Natural killer cell (primary cell): Measurements from ENCODE around the gene ADCK1. TPM values are rescaled to one million over a fixed set of nuclear protein-coding genes. Genes with fewer than 3 reads are reported as not detected.

Experiments
- ATAC-seq, 3 donors: fragments of 150-1000 bp in 2 of 3; fragments of 200-7000 bp in 1 of 3; cut with Tn5 transposase; 1 replicate in 1 of 3; 2 replicates in 2 of 3; pipeline ENCODE4 v1.10.0; 2021; ENCODE audit warnings: mild to moderate bottlenecking in 2 of 3, moderate library complexity in 2 of 3
- DNase-seq, 2 donors: peaks; one replicate each; pipeline versions ENCODE4 v3.0.0 to v3.0.0-alpha.2; 2013 to 2021; ENCODE audit warnings: mixed read lengths in 1 of 2
- H3K27ac ChIP-seq: one replicate; pipeline ENCODE4 v1.5.1; 2013; ENCODE audit warnings: mild to moderate bottlenecking, low read length
- H3K27me3 ChIP-seq: one replicate; pipeline ENCODE4 v1.6.1; 2013; ENCODE audit warnings: low read length; ENCODE audit not compliant: control insufficient read depth, insufficient read depth
- H3K36me3 ChIP-seq: one replicate; pipeline ENCODE4 v1.6.1; 2013; ENCODE audit warnings: low read length; ENCODE audit not compliant: control insufficient read depth, insufficient read depth
- H3K4me1 ChIP-seq: one replicate; pipeline ENCODE4 v1.6.1; 2013; ENCODE audit warnings: low read length; ENCODE audit not compliant: control insufficient read depth, insufficient read depth
- H3K4me3 ChIP-seq: one replicate; pipeline ENCODE4 v1.5.1; 2013; ENCODE audit warnings: low read length
- H3K9me3 ChIP-seq: one replicate; pipeline ENCODE4 v1.6.1; 2013; ENCODE audit warnings: low read length; ENCODE audit not compliant: control insufficient read depth, insufficient read depth
- H3K27ac Mint-ChIP-seq, 2 donors: one replicate each; pipeline ENCODE4 v1.8.0; 2022; ENCODE audit warnings: mild to moderate bottlenecking in 2 of 2, mixed read lengths in 2 of 2, moderate library complexity in 1 of 2
- H3K27me3 Mint-ChIP-seq, 2 donors: one replicate each; pipeline ENCODE4 v1.8.0; 2022; ENCODE audit warnings: low read depth in 2 of 2, mixed read lengths in 2 of 2
- H3K36me3 Mint-ChIP-seq: one replicate; pipeline ENCODE4 v1.8.0; 2022; ENCODE audit warnings: mixed read lengths
- H3K4me1 Mint-ChIP-seq, 2 donors: one replicate each; pipeline ENCODE4 v1.8.0; 2022; ENCODE audit warnings: mixed read lengths in 2 of 2
- H3K4me3 Mint-ChIP-seq: one replicate; pipeline ENCODE4 v1.8.0; 2022; ENCODE audit warnings: mild to moderate bottlenecking, moderate library complexity, mixed read lengths
- H3K9me3 Mint-ChIP-seq, 2 donors: one replicate each; pipeline ENCODE4 v1.8.0; 2022; ENCODE audit warnings: mixed read lengths in 2 of 2
- CTCF ChIP-seq: fragments of 200-600 bp; IDR thresholded peaks from one replicate; pipeline ENCODE4 v1.8.0; 2022; ENCODE audit warnings: antibody characterized with exemption
- WGBS: methylation state at CpG from one replicate; pipeline ENCODE4 v1.1.7; 2013; ENCODE audit warnings: missing lambda C conversion rate; ENCODE audit not compliant: insufficient coverage; 5-methylcytosine and 5-hydroxymethylcytosine counted together
- intact Hi-C: fragments of 100-400 bp; cut with micrococcal nuclease; formaldehyde crosslinking; loops from one replicate; pipeline ENCODE4 v1.14.2; 2022
- total RNA-seq, 4 donors: library from RNA; stranded (reverse); fragments of 120-200 nt in 1 of 4; gene quantifications; one replicate each; pipeline versions ENCODE4 v1.2.3 to v1.2.4, GENCODE V29; 2013 to 2022

The ADCK1 gene
- total RNA-seq, 3 donors from 2014 or later (not counting 1 experiment from before 2014, with no cell fraction given), result 8.0 to 9.2 (median 8.5) TPM

GRCh38 chr14:77918448-77918847, 118.5 kb downstream of the ADCK1 start:
- 76% methylated on average over 2 of the region's 2 CpGs for WGBS
- Mint-ChIP-seq H3K27ac (no peak overlapping the region), H3K4me3 (no peak overlapping the region), H3K4me1 (peaks cover 18 to 23% of the 10 kb centered on the region in 2 donors), H3K36me3 (no peaks in the 10 kb centered on the region), H3K9me3 (no peaks in the 10 kb centered on the region), H3K27me3 (no peaks in the 10 kb centered on the region)
- Histone ChIP-seq H3K27me3 (no peaks in the 10 kb centered on the region), H3K4me1 (no peaks in the 10 kb centered on the region), H3K27ac (no peak overlapping the region), H3K9me3 (no peaks in the 10 kb centered on the region), H3K36me3 (no peaks in the 10 kb centered on the region), H3K4me3 (no peak overlapping the region)
- DNase-seq (no peak), ATAC-seq (no peak)
- TF ChIP-seq CTCF, result no peak
- intact Hi-C loops, result no loop called here

- intact Hi-C loops, result no loop called here
- TF ChIP-seq CTCF, result no peak
- H3K4me3 ChIP-seq, result no peak overlapping the region
- Mint-ChIP-seq H3K4me3 (no peak overlapping the region), H3K4me1 (peaks cover 8 to 10% of the 10 kb centered on the region in 2 donors), H3K27me3 (no peaks in the 10 kb centered on the region), H3K27ac (no peak overlapping the region), H3K9me3 (no peaks in the 10 kb centered on the region), H3K36me3 (no peaks in the 10 kb centered on the region)
- no peaks in the 10 kb centered on the region for H3K9me3 ChIP-seq
- no peak for DNase-seq
- no peak for ATAC-seq
- no peaks in the 10 kb centered on the region for H3K4me1 ChIP-seq
- H3K36me3 ChIP-seq, result no peaks in the 10 kb centered on the region
- H3K27ac ChIP-seq, result no peak overlapping the region
- 96% methylated on average over 4 of the region's 5 CpGs for WGBS
- no peaks in the 10 kb centered on the region for H3K27me3 ChIP-seq
These were observed 120.4 kb downstream of the ADCK1 start for GRCh38 chr14:77920312-77920711.

- no peak for TF ChIP-seq CTCF
- Histone ChIP-seq H3K4me1 (no peaks in the 10 kb centered on the region), H3K36me3 (no peaks in the 10 kb centered on the region), H3K4me3 (no peak overlapping the region), H3K9me3 (no peaks in the 10 kb centered on the region), H3K27ac (no peak overlapping the region), H3K27me3 (no peaks in the 10 kb centered on the region)
- Mint-ChIP-seq H3K27ac (no peak overlapping the region), H3K4me3 (no peak overlapping the region), H3K27me3 (no peaks in the 10 kb centered on the region), H3K9me3 (no peaks in the 10 kb centered on the region), H3K4me1 (peaks cover 8 to 10% of the 10 kb centered on the region in 2 donors), H3K36me3 (no peaks in the 10 kb centered on the region)
- intact Hi-C loops, result no loop called here
- 97% methylated on average over 2 of the region's 2 CpGs for WGBS
- ATAC-seq (no peak), DNase-seq (no peak)
These were observed 121.9 kb downstream of the ADCK1 start for GRCh38 chr14:77921818-77922217.
